GM12878 (cell line): ENCODE measurements around the gene COMMD6. TPM values are rescaled to one million over a fixed set of nuclear protein-coding genes. Genes with fewer than 3 reads are reported as not detected.
"Not testable (repeated sequence)": the region's sequence is repeated elsewhere in the genome, so short reads cannot be mapped to it uniquely, and the experiment has no call there.

Experiments used
- ATAC-seq: fragments of 200-7000 bp; cut with Tn5 transposase; 3 replicates; pipeline ENCODE4 v1.9.1; 2020; ENCODE audit warnings: mild to moderate bottlenecking, moderate library complexity
- BruUV-seq: library from RNA; stranded (reverse); fragments of 400-500 nt; replicated peaks from 2 replicates; lab custom pipeline; 2021; lab: Mats Ljungman, UMichigan
- CTCF ChIA-PET: fragments of 300-600 bp; sonication (Branson Sonifier 250); formaldehyde crosslinking; extraction: SDS; loops from one replicate; lab custom pipeline; 2021; ENCODE audit warnings: inconsistent platforms; lab: Yijun Ruan, JAX
- POLR2A ChIA-PET: fragments of 350-600 bp; formaldehyde crosslinking; extraction: SDS; loops from one replicate; lab custom pipeline; 2021; ENCODE audit warnings: inconsistent platforms; lab: Charles Lee
- RAD21 ChIA-PET: fragments of 300-600 bp; sonication (Branson Sonifier 250); formaldehyde crosslinking; loops from one replicate; lab custom pipeline; 2023; ENCODE audit warnings: antibody characterized with exemption; ENCODE audit not compliant: unreplicated experiment; lab: Charles Lee
- SMC1A ChIA-PET: fragments of 300-600 bp; sonication (Branson Sonifier 250); formaldehyde crosslinking; loops from one replicate; lab custom pipeline; 2023; ENCODE audit not compliant: unreplicated experiment, uncharacterized antibody; lab: Charles Lee
- DNase-seq: peaks from one replicate; pipeline ENCODE4 v3.0.0-alpha.2; 2011; ENCODE audit warnings: low read depth, low spot score
- FAIRE-seq: peaks from 3 replicates; lab custom pipeline; 2011; peaks lifted over from hg19 to GRCh38; lab: Jason Lieb, UNC
- H2AFZ ChIP-seq: 2 replicates; pipeline ENCODE4 v1.6.0; 2011; ENCODE audit warnings: low read depth, low read length, control low read depth; ENCODE audit not compliant: control insufficient read depth
- H3K27ac ChIP-seq: 2 replicates; pipeline ENCODE4 v1.5.1; 2011; ENCODE audit warnings: control low read depth; ENCODE audit not compliant: control insufficient read depth, insufficient read depth
- H3K27me3 ChIP-seq, 2 experiments: replicated peaks in 1 of 2; 2 replicates each; pipeline versions ENCODE4 v1.6.0 to v1.6.1; 2011; ENCODE audit warnings: low read length in 1 of 2; ENCODE audit not compliant: control insufficient read depth in 2 of 2, insufficient read depth in 2 of 2
- H3K36me3 ChIP-seq, 2 experiments: 2 replicates each; pipeline ENCODE4 v1.5.1; 2011; ENCODE audit warnings: low read length in 1 of 2; ENCODE audit not compliant: control insufficient read depth in 2 of 2, insufficient read depth in 2 of 2
- H3K4me1 ChIP-seq: 2 replicates; pipeline ENCODE4 v1.6.1; 2011; ENCODE audit warnings: mild to moderate bottlenecking, low read length, moderate library complexity, mixed read lengths; ENCODE audit not compliant: control insufficient read depth, insufficient read depth
- H3K4me2 ChIP-seq: 2 replicates; pipeline ENCODE4 v1.6.0; 2011; ENCODE audit warnings: control low read depth; ENCODE audit not compliant: control insufficient read depth, insufficient read depth
- H3K4me3 ChIP-seq: fragments of 200-600 bp; sonication (generic); 2 replicates; pipeline ENCODE4 v1.5.1; 2016
- H3K79me2 ChIP-seq: 2 replicates; pipeline ENCODE4 v1.6.0; 2011; ENCODE audit warnings: low read length; ENCODE audit not compliant: control insufficient read depth, insufficient read depth
- H3K9ac ChIP-seq: 2 replicates; pipeline ENCODE4 v1.8.0; 2011; ENCODE audit warnings: low read length, control low read depth, mixed read lengths; ENCODE audit not compliant: control insufficient read depth, insufficient read depth
- H3K9me3 ChIP-seq: replicated peaks from 3 replicates; pipeline ENCODE4 v1.5.1; 2011; ENCODE audit warnings: mild to moderate bottlenecking, low read length; ENCODE audit not compliant: control insufficient read depth, insufficient read depth
- H4K20me1 ChIP-seq: 2 replicates; pipeline ENCODE4 v1.6.0; 2011; ENCODE audit not compliant: control insufficient read depth, insufficient read depth
- ATF3 ChIP-seq: IDR thresholded peaks from 2 replicates; pipeline ENCODE4 v1.6.1; 2011; ENCODE audit warnings: low read depth, mild to moderate bottlenecking, low read length, moderate library complexity, borderline replicate concordance; ENCODE audit errors: extremely low read depth
- E4F1 ChIP-seq: fragments of 450-650 bp; IDR thresholded peaks from 2 replicates; pipeline ENCODE4 v1.6.1; 2018; ENCODE audit warnings: borderline replicate concordance, mild to moderate bottlenecking; ENCODE audit not compliant: partially characterized antibody
- MYB ChIP-seq: fragments of 150-350 bp; IDR thresholded peaks from 2 replicates; pipeline ENCODE4 v1.6.1; 2014; ENCODE audit warnings: mild to moderate bottlenecking, low read depth, low read length, borderline replicate concordance
- NRF1 ChIP-seq: conservative IDR thresholded peaks from 2 replicates; pipeline ENCODE4 v1.6.1; 2011; ENCODE audit warnings: mild to moderate bottlenecking, low read depth, low read length, improper control_type of control experiment
- POLR2AphosphoS5 ChIP-seq: IDR thresholded peaks from 2 replicates; pipeline ENCODE4 v1.6.1; 2011; ENCODE audit warnings: mild to moderate bottlenecking, low read length, inconsistent platforms
- RB1 ChIP-seq: fragments of 450-650 bp; formaldehyde crosslinking; IDR thresholded peaks from 2 replicates; pipeline ENCODE4 v1.6.1; 2017; ENCODE audit warnings: mild to moderate bottlenecking, borderline replicate concordance
- RFX5 ChIP-seq: IDR thresholded peaks from 2 replicates; pipeline ENCODE4 v1.6.1; 2011; ENCODE audit warnings: low read depth, low read length, improper control_type of control experiment
- SMC3 ChIP-seq: IDR thresholded peaks from 2 replicates; pipeline ENCODE4 v1.6.1; 2011; ENCODE audit warnings: low read length, improper control_type of control experiment, borderline replicate concordance
- TCF12 ChIP-seq: IDR thresholded peaks from 2 replicates; pipeline ENCODE4 v1.6.1; 2011; ENCODE audit warnings: low read depth, mild to moderate bottlenecking, low read length
- YBX1 ChIP-seq: fragments of 450-650 bp; IDR thresholded peaks from 2 replicates; pipeline ENCODE4 v1.6.1; 2016; ENCODE audit warnings: antibody characterized with exemption
- ZNF274 ChIP-seq: IDR thresholded peaks from one replicate; pipeline ENCODE4 v1.8.0; 2011; ENCODE audit not compliant: insufficient read length, insufficient read depth
- WGBS: methylation state at CpG from one replicate; pipeline ENCODE4 v1.1.6; 2016; ENCODE audit warnings: low lambda C conversion rate; ENCODE audit not compliant: insufficient replicate concordance, insufficient coverage; ENCODE audit errors: missing lambda C conversion rate; 5-methylcytosine and 5-hydroxymethylcytosine counted together
- in situ Hi-C: fragments of 300-500 bp; cut with MboI; formaldehyde crosslinking; loops from 9 replicates; pipeline ENCODE4 v1.14.3; 2018; ENCODE audit warnings: mixed read lengths
- intact Hi-C: fragments of 100-400 bp; cut with micrococcal nuclease; formaldehyde crosslinking; loops from one replicate; pipeline ENCODE4 v1.14.2; 2022; ENCODE audit not compliant: unreplicated experiment
- polyA plus RNA-seq, 11 experiments: library from polyadenylated mRNA; depleted of rRNA in 4 of 11; unstranded in 6 of 11; stranded (reverse) in 5 of 11; fragments of >200 nt; fragmentation: Nextera tagmentation in 4 of 11; fragmentation: Illumina TruSeq in 1 of 11; extraction: Ambion mirVana in 4 of 11; extraction: Trizol in 1 of 11; gene quantifications; 1 replicate in 1 of 11; 2 replicates in 10 of 11; pipeline versions ENCODE4 v1.2.1 to v1.2.3, GENCODE V29; 2011 to 2016; ENCODE audit warnings: inconsistent platforms in 2 of 11, missing spikeins in 2 of 11, low read depth in 1 of 11
- total RNA-seq, 4 experiments: library from RNA; depleted of rRNA in 3 of 4; stranded (reverse); fragments of >200 nt in 3 of 4; fragmentation: Illumina TruSeq in 1 of 4; extraction: Trizol in 1 of 4; gene quantifications; 2 replicates each; pipeline versions ENCODE4 v1.2.1 to v1.2.3, GENCODE V29; 2013 to 2021

COMMD6 gene
- total and polyA plus RNA-seq, 10 of the 15 experiments (the other 5 are each of a cell fraction or from before 2014, with no cell fraction given): 127 to 509 (median 247) TPM

GRCh38 chr13:75547917-75548316 is 10.3 kb upstream of the COMMD6 start:
- ChIA-PET SMC1A (interaction anchor here (0.7 to 1.0 kb wide), 8 partner anchors 9 to 181 kb away, joined by 3 to 4 read pairs (median 3); partner anchors contain the start of gene TBC1D4), POLR2A (interaction anchor here (0.7 kb wide), 1 partner anchor 11 kb away, joined by 3 read pairs; the partner anchor contains the start of gene COMMD6), CTCF (interaction anchor here (0.7 to 2.5 kb wide), 4 partner anchors 61 to 175 kb away, joined by 3 to 11 read pairs (median 6); partner anchors contain the start of gene TBC1D4), RAD21 (interaction anchor here (1.2 kb wide), 1 partner anchor 65 kb away, joined by 4 read pairs; the partner anchor contains the start of gene TBC1D4)
- no TSS peak for BruUV-seq
- ATAC-seq (no peak), DNase-seq (no peak), FAIRE-seq (no peak)
- H3K9ac ChIP-seq: no peak overlapping the region
- no peaks in the 10 kb centered on the region for H3K36me3 ChIP-seq
- no peak overlapping the region for H3K27ac ChIP-seq
- H3K27me3 ChIP-seq: no peaks in the 10 kb centered on the region
- no peak overlapping the region for H3K4me3 ChIP-seq
- no peaks in the 10 kb centered on the region for H4K20me1 ChIP-seq
- TF ChIP-seq SMC3 (no peak), YBX1 (no peak), TCF12 (no peak), E4F1 (no peak), POLR2AphosphoS5 (no peak), ATF3 (no peak), ZNF274 (no peak), NRF1 (no peak), RFX5 (no peak), RB1 (no peak), MYB (no peak)
- no peak overlapping the region for H2AFZ ChIP-seq
- H3K9me3 ChIP-seq: no peaks in the 10 kb centered on the region
- 81% methylated on average over 3 of the region's 3 CpGs for WGBS
- H3K4me2 ChIP-seq: no peak overlapping the region
- intact Hi-C loops (no loop called here), in situ Hi-C loops (loop anchor here (5.0 kb wide), 1 partner anchor 176 kb away; no protein-coding TSS in a partner anchor)
- peaks cover 9% of the 10 kb centered on the region for H3K4me1 ChIP-seq
- peaks cover 26% of the 10 kb centered on the region for H3K79me2 ChIP-seq

- ATAC-seq, H3K27me3 ChIP-seq, H3K9me3 ChIP-seq, H4K20me1 ChIP-seq, intact Hi-C loops, H2AFZ ChIP-seq, H3K4me3 ChIP-seq, H3K9ac ChIP-seq, H3K79me2 ChIP-seq, H3K4me1 ChIP-seq, DNase-seq, SMC1A ChIA-PET, RAD21 ChIA-PET, FAIRE-seq, H3K4me2 ChIP-seq, POLR2A ChIA-PET, BruUV-seq, H3K36me3 ChIP-seq, H3K27ac ChIP-seq: not testable (repeated sequence)
- in situ Hi-C loops: loop anchor here (5.0 kb wide), 1 partner anchor 173 kb away; no protein-coding TSS in a partner anchor
- CTCF ChIA-PET: interaction anchor here (0.9 to 2.0 kb wide), 3 partner anchors 8 to 174 kb away, joined by 3 to 4 read pairs (median 3); partner anchors contain the start of gene COMMD6
- WGBS: 91% methylated on average over 14 of the region's 14 CpGs
Observed at GRCh38 chr13:75545386-75545785, 7.7 kb upstream of the COMMD6 start.
